ENCODE data around the gene KLRG1.

KLRG1 gene

GRCh38 chr12:8948701-8949341, 40.5 kb upstream of the KLRG1 start:
- no peak for TF ChIP-seq CTCF (IDR thresholded peaks at IDR 0.05)
- peaks cover 7% of the 10 kb centered on the region for H3K27me3 Mint-ChIP-seq (ENCODE audit: low read depth, poor library complexity)
- peaks cover 18% of the 10 kb centered on the region for H3K9me3 Mint-ChIP-seq
- peaks cover 32% of the 10 kb centered on the region for H3K36me3 Mint-ChIP-seq (ENCODE audit: low read depth)
- DNase-seq, result peak; percentile 5
- peak overlapping the region; percentile 99 for H3K27ac Mint-ChIP-seq
- H3K4me3 Mint-ChIP-seq, result peak overlapping the region; percentile 98
- H3K4me1 Mint-ChIP-seq, result peaks cover 39% of the 10 kb centered on the region

GRCh38 chr12:8949342-8950220, 39.8 kb upstream of the KLRG1 start, which contains the start of gene M6PR:
M6PR (minus strand) TSS chr12:8949645; CDS start chr12:8946404, 3,241 bp downstream.
- H3K36me3 Mint-ChIP-seq (ENCODE audit: low read depth), result peaks cover 32% of the 10 kb centered on the region
- H3K27me3 Mint-ChIP-seq (ENCODE audit: low read depth, poor library complexity), result peaks cover 7% of the 10 kb centered on the region
- H3K9me3 Mint-ChIP-seq, result peaks cover 26% of the 10 kb centered on the region
- peak within 1 kb of the TSS; percentile 98 for H3K4me3 Mint-ChIP-seq
- peak; percentile 88 for DNase-seq
- TF ChIP-seq CTCF (IDR thresholded peaks at IDR 0.05), result no peak
- peak within 1 kb of the TSS; percentile 99 for H3K27ac Mint-ChIP-seq
- H3K4me1 Mint-ChIP-seq, result peaks cover 39% of the 10 kb centered on the region

GRCh38 chr12:8950221-8950527, 39.2 kb upstream of the KLRG1 start:
- peak overlapping the region; percentile 99 for H3K27ac Mint-ChIP-seq
- DNase-seq, result no peak
- H3K4me1 Mint-ChIP-seq, result peaks cover 39% of the 10 kb centered on the region
- H3K36me3 Mint-ChIP-seq (ENCODE audit: low read depth), result peaks cover 32% of the 10 kb centered on the region
- peaks cover 26% of the 10 kb centered on the region for H3K9me3 Mint-ChIP-seq
- TF ChIP-seq CTCF (IDR thresholded peaks at IDR 0.05), result no peak
- H3K27me3 Mint-ChIP-seq (ENCODE audit: low read depth, poor library complexity), result peaks cover 7% of the 10 kb centered on the region
- peak overlapping the region; percentile 98 for H3K4me3 Mint-ChIP-seq

GRCh38 chr12:8950702-8951478, 38.5 kb upstream of the KLRG1 start:
- H3K36me3 Mint-ChIP-seq (ENCODE audit: low read depth), result peaks cover 36% of the 10 kb centered on the region
- H3K27me3 Mint-ChIP-seq (ENCODE audit: low read depth, poor library complexity), result peaks cover 7% of the 10 kb centered on the region
- DNase-seq, result no peak
- peak overlapping the region; percentile 99 for H3K27ac Mint-ChIP-seq
- H3K4me3 Mint-ChIP-seq, result peak overlapping the region; percentile 98
- H3K4me1 Mint-ChIP-seq, result peaks cover 39% of the 10 kb centered on the region
- H3K9me3 Mint-ChIP-seq, result peaks cover 30% of the 10 kb centered on the region
- TF ChIP-seq CTCF (IDR thresholded peaks at IDR 0.05), result no peak

- DNase-seq, result no peak
- Mint-ChIP-seq H3K4me1 (peaks cover 33% of the 10 kb centered on the region), H3K9me3 (peaks cover 30% of the 10 kb centered on the region), H3K4me3 (peak overlapping the region; percentile 41), H3K27ac (no peak overlapping the region), H3K36me3 (ENCODE audit: low read depth) (peaks cover 42% of the 10 kb centered on the region), H3K27me3 (ENCODE audit: low read depth, poor library complexity) (peaks cover 7% of the 10 kb centered on the region)
- TF ChIP-seq CTCF (IDR thresholded peaks at IDR 0.05), result no peak
These were observed 37.6 kb upstream of the KLRG1 start for GRCh38 chr12:8951744-8952143.
